Panc1 (cell line): ENCODE results near the gene ACSM2B. TPM values are rescaled to one million over a fixed set of nuclear protein-coding genes. Genes with fewer than 3 reads are reported as not detected.
"Not testable (repeated sequence)": the region's sequence is repeated elsewhere in the genome, so short reads cannot be mapped to it uniquely, and the experiment has no call there.

ENCODE experiments used
- ATAC-seq: fragments of 200-7000 bp; cut with Tn5 transposase; 2 replicates; pipeline ENCODE4 v1.9.1; 2020; ENCODE audit warnings: mild to moderate bottlenecking, moderate library complexity
- BruUV-seq: library from RNA; stranded (reverse); fragments of 400-500 nt; replicated peaks from 2 replicates; lab custom pipeline; 2021; lab: Mats Ljungman, UMichigan
- CTCF ChIA-PET: fragments of 300-600 bp; sonication (Branson Sonifier 250); formaldehyde crosslinking; loops from one replicate; lab custom pipeline; 2022; ENCODE audit warnings: antibody characterized with exemption; lab: Charles Lee
- POLR2A ChIA-PET: fragments of 300-600 bp; sonication (Branson Sonifier 250); formaldehyde crosslinking; loops from one replicate; lab custom pipeline; 2022; ENCODE audit warnings: antibody characterized with exemption; lab: Charles Lee
- DNase-seq: peaks from one replicate; pipeline ENCODE4 v3.0.0-alpha.2; 2010; ENCODE audit warnings: low read depth, low spot score
- H3K27ac ChIP-seq: 2 replicates; pipeline ENCODE4 v1.5.1; 2011; ENCODE audit warnings: mild to moderate bottlenecking, low read length, inconsistent platforms
- H3K27me3 ChIP-seq: fragments of 200-500 bp; sonication (Bioruptor generic); 2 replicates; pipeline ENCODE4 v1.6.0; 2014; ENCODE audit warnings: low read length, inconsistent platforms; ENCODE audit not compliant: control insufficient read depth, insufficient read depth
- H3K36me3 ChIP-seq: fragments of 200-500 bp; sonication (Bioruptor generic); 2 replicates; pipeline ENCODE4 v1.5.1; 2014; ENCODE audit warnings: inconsistent platforms, mild to moderate bottlenecking, low read length, moderate library complexity; ENCODE audit not compliant: control insufficient read depth, insufficient read depth
- H3K4me1 ChIP-seq: 2 replicates; pipeline ENCODE4 v1.5.1; 2011; ENCODE audit warnings: inconsistent platforms, mild to moderate bottlenecking, low read length, moderate library complexity; ENCODE audit not compliant: control insufficient read depth, insufficient read depth
- H3K4me3 ChIP-seq, 2 experiments: 2 replicates each; pipeline ENCODE4 v1.5.1; 2011 to 2012; ENCODE audit warnings: low read depth in 2 of 2, low read length in 2 of 2, mild to moderate bottlenecking in 2 of 2, inconsistent platforms in 1 of 2, moderate library complexity in 1 of 2
- H3K9me3 ChIP-seq: fragments of 200-500 bp; sonication (Bioruptor generic); 2 replicates; pipeline ENCODE4 v1.5.1; 2014; ENCODE audit warnings: low read depth, mild to moderate bottlenecking, inconsistent platforms, low read length, moderate library complexity; ENCODE audit not compliant: control insufficient read depth, insufficient read depth
- CTCF ChIP-seq: fragments of 450-650 bp; IDR thresholded peaks from 2 replicates; pipeline ENCODE4 v1.5.1; 2017; ENCODE audit warnings: mild to moderate bottlenecking
- POLR2AphosphoS5 ChIP-seq: IDR thresholded peaks from 2 replicates; pipeline ENCODE4 v1.6.1; 2012; ENCODE audit warnings: mild to moderate bottlenecking, low read depth, low read length, moderate library complexity
- REST ChIP-seq, 2 experiments: IDR thresholded peaks; 2 replicates each; pipeline ENCODE4 v1.6.1; 2011 to 2012; ENCODE audit warnings: low read depth in 2 of 2, control low read depth in 1 of 2, low read length in 1 of 2, mild to moderate bottlenecking in 1 of 2, moderate library complexity in 1 of 2; ENCODE audit not compliant: insufficient read depth in 1 of 2
- SIN3A ChIP-seq: IDR thresholded peaks from 2 replicates; pipeline ENCODE4 v1.6.1; 2012; ENCODE audit warnings: low read depth, mild to moderate bottlenecking, low read length, moderate library complexity, borderline replicate concordance; ENCODE audit not compliant: insufficient read depth
- TCF7L2 ChIP-seq: IDR thresholded peaks from 2 replicates; pipeline ENCODE4 v1.6.1; 2011; ENCODE audit warnings: mild to moderate bottlenecking, low read depth, low read length, inconsistent platforms
- in situ Hi-C: cut with HindIII; loops from 2 replicates; pipeline ENCODE4 v1.10.0; 2016; ENCODE audit warnings: low sequenced_read_pairs, low pct_unique_long_range_greater_than_20kb
- intact Hi-C: fragments of 100-400 bp; cut with micrococcal nuclease; formaldehyde crosslinking; loops from one replicate; pipeline ENCODE4 v1.10.0; 2022; ENCODE audit not compliant: unreplicated experiment
- total RNA-seq: library from RNA; stranded (reverse); gene quantifications from one replicate; pipeline ENCODE4 v1.2.1, GENCODE V29; 2021; ENCODE audit not compliant: unreplicated experiment

The ACSM2B gene
- total RNA-seq, 1 experiment from 2014 or later: 0.10 TPM

GRCh38 chr16:20510323-20510722 lies 65.8 kb downstream of the ACSM2B start:
- POLR2A ChIA-PET: no interaction called here
- Histone ChIP-seq H3K4me1 (no peaks in the 10 kb centered on the region), H3K36me3 (no peaks in the 10 kb centered on the region), H3K9me3 (no peaks in the 10 kb centered on the region; the same call in 1 of the 2 replicates), H3K27ac (no peak overlapping the region), H3K4me3 (no peak overlapping the region), H3K27me3 (no peaks in the 10 kb centered on the region; the same call in 1 of the 2 replicates)
- in situ Hi-C loops: no loop called here
- CTCF ChIA-PET: no interaction called here
- no peak for DNase-seq
- intact Hi-C loops: no loop called here
- BruUV-seq: no TSS peak
- ATAC-seq: no peak
- TF ChIP-seq SIN3A: no peak

- in situ Hi-C loops (no loop called here), intact Hi-C loops (no loop called here)
- DNase-seq (no peak), ATAC-seq (no peak)
- ChIA-PET CTCF (no interaction called here), POLR2A (no interaction called here)
- TF ChIP-seq SIN3A (no peak), CTCF (no peak), TCF7L2 (no peak), REST (IDR thresholded peaks at IDR 0.05; ENCODE audit: insufficient read depth in 1 of 2, low read depth in 2 of 2, low read length in 1 of 2) (no peak), POLR2AphosphoS5 (no peak)
- no peaks in the 10 kb centered on the region; the same call in 1 of the 2 replicates for H3K9me3 ChIP-seq
- no TSS peak for BruUV-seq
- H3K27me3 ChIP-seq: no peaks in the 10 kb centered on the region
- no peak overlapping the region for H3K4me3 ChIP-seq
- H3K27ac ChIP-seq: no peak overlapping the region
- H3K4me1 ChIP-seq: no peaks in the 10 kb centered on the region
- no peaks in the 10 kb centered on the region for H3K36me3 ChIP-seq
These were observed 68.9 kb downstream of the ACSM2B start for GRCh38 chr16:20507280-20507679.

- H3K4me1 ChIP-seq: no peaks in the 10 kb centered on the region
- in situ Hi-C loops (no loop called here), intact Hi-C loops (no loop called here)
- ATAC-seq: no peak
- TF ChIP-seq TCF7L2 (no peak), CTCF (no peak), SIN3A (no peak), REST (IDR thresholded peaks at IDR 0.05; ENCODE audit: insufficient read depth in 1 of 2, low read depth in 2 of 2, low read length in 1 of 2) (no peak)
- CTCF ChIA-PET: no interaction called here
- POLR2A ChIA-PET: no interaction called here
- H3K27me3 ChIP-seq: no peaks in the 10 kb centered on the region
- no peaks in the 10 kb centered on the region; the same call in 1 of the 2 replicates for H3K9me3 ChIP-seq
- no peaks in the 10 kb centered on the region for H3K36me3 ChIP-seq
- DNase-seq: no peak
- H3K4me3 ChIP-seq: no peak overlapping the region
- H3K27ac ChIP-seq: no peak overlapping the region
- no TSS peak for BruUV-seq
These were observed 71.7 kb downstream of the ACSM2B start for GRCh38 chr16:20504418-20504817.

- CTCF ChIA-PET, H3K27ac ChIP-seq, H3K4me3 ChIP-seq, H3K27me3 ChIP-seq, BruUV-seq, H3K36me3 ChIP-seq, in situ Hi-C loops, intact Hi-C loops, POLR2A ChIA-PET, H3K4me1 ChIP-seq, DNase-seq, H3K9me3 ChIP-seq, ATAC-seq: not testable (repeated sequence)
These were observed 84.7 kb downstream of the ACSM2B start for GRCh38 chr16:20491448-20491847.
